ENCODE data around the gene RFX3.

Gene RFX3

GRCh38 chr9:3386753-3387152 is 139.0 kb downstream of the RFX3 start:
- Mint-ChIP-seq H3K27me3 (ENCODE audit: low read depth, poor library complexity) (peaks cover 7% of the 10 kb centered on the region), H3K36me3 (ENCODE audit: low read depth) (peaks cover 71% of the 10 kb centered on the region), H3K27ac (no peak overlapping the region), H3K4me1 (no peaks in the 10 kb centered on the region), H3K9me3 (peaks cover 16% of the 10 kb centered on the region), H3K4me3 (no peak overlapping the region)
- no peak for TF ChIP-seq CTCF (IDR thresholded peaks at IDR 0.05)
- DNase-seq: no peak

- Mint-ChIP-seq H3K27ac (no peak overlapping the region), H3K9me3 (peaks cover 10% of the 10 kb centered on the region)
- no peak for TF ChIP-seq CTCF (IDR thresholded peaks at IDR 0.05)
These were observed 139.9 kb downstream of the RFX3 start for GRCh38 chr9:3385871-3386270.

GRCh38 chr9:3371842-3372241 is 154.0 kb downstream of the RFX3 start:
- H3K36me3 Mint-ChIP-seq (ENCODE audit: low read depth): peaks cover 19% of the 10 kb centered on the region
- no peak overlapping the region for H3K27ac Mint-ChIP-seq
- no peaks in the 10 kb centered on the region for H3K9me3 Mint-ChIP-seq
- H3K27me3 Mint-ChIP-seq (ENCODE audit: low read depth, poor library complexity): no peaks in the 10 kb centered on the region
- no peak for DNase-seq
- H3K4me3 Mint-ChIP-seq: no peak overlapping the region
- TF ChIP-seq CTCF (IDR thresholded peaks at IDR 0.05): no peak
- H3K4me1 Mint-ChIP-seq: peaks cover 15% of the 10 kb centered on the region

More at GRCh38 chr9:3385871-3386270, 139.9 kb downstream of the RFX3 start:
- Mint-ChIP-seq H3K4me1 (no peaks in the 10 kb centered on the region), H3K4me3 (no peak overlapping the region), H3K36me3 (ENCODE audit: low read depth) (peaks cover 63% of the 10 kb centered on the region), H3K27me3 (ENCODE audit: low read depth, poor library complexity) (peaks cover 7% of the 10 kb centered on the region)
- DNase-seq: no peak

- DNase-seq: no peak
- Mint-ChIP-seq H3K27me3 (ENCODE audit: low read depth, poor library complexity) (no peaks in the 10 kb centered on the region), H3K4me1 (peaks cover 15% of the 10 kb centered on the region), H3K36me3 (ENCODE audit: low read depth) (peaks cover 13% of the 10 kb centered on the region), H3K9me3 (no peaks in the 10 kb centered on the region), H3K4me3 (no peak overlapping the region), H3K27ac (no peak overlapping the region)
- TF ChIP-seq CTCF (IDR thresholded peaks at IDR 0.05): no peak
These were observed 155.1 kb downstream of the RFX3 start for GRCh38 chr9:3370715-3371114.

- H3K27ac Mint-ChIP-seq: peak overlapping the region; percentile 66
- no peak overlapping the region for H3K4me3 Mint-ChIP-seq
- H3K4me1 Mint-ChIP-seq: peaks cover 23% of the 10 kb centered on the region
- peaks cover 6% of the 10 kb centered on the region for H3K36me3 Mint-ChIP-seq (ENCODE audit: low read depth)
- no peak for TF ChIP-seq CTCF (IDR thresholded peaks at IDR 0.05)
- H3K27me3 Mint-ChIP-seq (ENCODE audit: low read depth, poor library complexity): no peaks in the 10 kb centered on the region
- no peaks in the 10 kb centered on the region for H3K9me3 Mint-ChIP-seq
- DNase-seq: no peak
These were observed 158.6 kb downstream of the RFX3 start for GRCh38 chr9:3367185-3367584.

- H3K4me1 Mint-ChIP-seq: peaks cover 7% of the 10 kb centered on the region
- no peak for DNase-seq
- no peak for TF ChIP-seq CTCF (IDR thresholded peaks at IDR 0.05)
- H3K27me3 Mint-ChIP-seq (ENCODE audit: low read depth, poor library complexity): no peaks in the 10 kb centered on the region
- no peak overlapping the region for H3K27ac Mint-ChIP-seq
- no peaks in the 10 kb centered on the region for H3K9me3 Mint-ChIP-seq
- H3K4me3 Mint-ChIP-seq: no peak overlapping the region
- H3K36me3 Mint-ChIP-seq (ENCODE audit: low read depth): peaks cover 12% of the 10 kb centered on the region
These were observed 164.0 kb downstream of the RFX3 start for GRCh38 chr9:3361689-3362392.
